Esophagus squamous epithelium (tissue), 4 donors: ENCODE data around the gene APBA2.

ENCODE experiments used
- POLR2A ChIP-seq, 4 donors: fragments of 450-650 bp; IDR thresholded peaks; one replicate each; pipeline ENCODE4 v1.6.1; 2017; ENCODE audit warnings: antibody characterized with exemption in 4 of 4, mild to moderate bottlenecking in 4 of 4, moderate library complexity in 3 of 4
- TF ChIP-seq, protein P1 (sequence below), 6 experiments: fragments of 450-650 bp in 4 of 6; fragments of 200-600 bp in 2 of 6; sonication (generic) in 2 of 6; IDR thresholded peaks; one replicate each; pipeline ENCODE4 v1.5.1; 2016 to 2019; ENCODE audit warnings: antibody characterized with exemption in 6 of 6, mild to moderate bottlenecking in 4 of 6, moderate library complexity in 4 of 6

DNA sequence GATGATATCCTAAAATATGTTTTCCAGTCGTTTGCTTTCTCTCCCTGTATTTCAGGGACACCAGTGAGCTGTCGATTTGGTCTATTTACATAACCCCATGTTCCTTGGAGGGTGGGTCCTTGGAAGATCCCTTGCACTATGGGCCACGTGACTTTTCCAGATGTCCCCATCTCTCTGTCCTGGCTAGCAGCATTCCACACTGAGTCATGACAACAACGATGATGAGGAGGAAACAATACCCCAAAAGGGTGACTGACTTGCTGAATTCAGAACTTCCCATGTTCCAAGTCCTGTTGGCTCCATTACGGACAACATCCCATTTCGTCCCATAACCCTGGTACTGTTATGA, 249.5 kb downstream of the APBA2 start:
- TF ChIP-seq POLR2A (IDR thresholded peaks at IDR 0.05), result no peak
- TF ChIP-seq, protein P1, sequence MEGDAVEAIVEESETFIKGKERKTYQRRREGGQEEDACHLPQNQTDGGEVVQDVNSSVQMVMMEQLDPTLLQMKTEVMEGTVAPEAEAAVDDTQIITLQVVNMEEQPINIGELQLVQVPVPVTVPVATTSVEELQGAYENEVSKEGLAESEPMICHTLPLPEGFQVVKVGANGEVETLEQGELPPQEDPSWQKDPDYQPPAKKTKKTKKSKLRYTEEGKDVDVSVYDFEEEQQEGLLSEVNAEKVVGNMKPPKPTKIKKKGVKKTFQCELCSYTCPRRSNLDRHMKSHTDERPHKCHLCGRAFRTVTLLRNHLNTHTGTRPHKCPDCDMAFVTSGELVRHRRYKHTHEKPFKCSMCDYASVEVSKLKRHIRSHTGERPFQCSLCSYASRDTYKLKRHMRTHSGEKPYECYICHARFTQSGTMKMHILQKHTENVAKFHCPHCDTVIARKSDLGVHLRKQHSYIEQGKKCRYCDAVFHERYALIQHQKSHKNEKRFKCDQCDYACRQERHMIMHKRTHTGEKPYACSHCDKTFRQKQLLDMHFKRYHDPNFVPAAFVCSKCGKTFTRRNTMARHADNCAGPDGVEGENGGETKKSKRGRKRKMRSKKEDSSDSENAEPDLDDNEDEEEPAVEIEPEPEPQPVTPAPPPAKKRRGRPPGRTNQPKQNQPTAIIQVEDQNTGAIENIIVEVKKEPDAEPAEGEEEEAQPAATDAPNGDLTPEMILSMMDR (IDR thresholded peaks at IDR 0.05), result no peak
